Tibial artery (tissue), 4 donors: ENCODE data around the gene MS4A2.

Source experiments
- DNase-seq, 2 donors: peaks; one replicate each; pipeline ENCODE4 v3.0.0-alpha.2; 2019
- H3K27ac ChIP-seq, 2 donors: fragments of 200-600 bp; sonication (generic) in 1 of 2; 1 replicate in 1 of 2; 2 replicates in 1 of 2; pipeline ENCODE4 v1.5.1; 2018 to 2019; ENCODE audit warnings: mild to moderate bottlenecking in 1 of 2
- H3K27me3 ChIP-seq, 2 donors: fragments of 200-600 bp; sonication (generic) in 1 of 2; one replicate each; pipeline versions ENCODE4 v1.5.1 to v1.6.0; 2016 to 2019
- H3K36me3 ChIP-seq, 3 donors: fragments of 200-600 bp; sonication (generic) in 2 of 3; one replicate each; pipeline ENCODE4 v1.5.1; 2016 to 2019; ENCODE audit warnings: mild to moderate bottlenecking in 2 of 3
- H3K4me1 ChIP-seq, 4 donors: fragments of 200-600 bp; sonication (generic) in 2 of 4; 1 replicate in 3 of 4; 2 replicates in 1 of 4; pipeline ENCODE4 v1.5.1; 2016 to 2019
- H3K4me3 ChIP-seq, 2 donors: fragments of 200-600 bp; sonication (generic) in 1 of 2; 1 replicate in 1 of 2; 2 replicates in 1 of 2; pipeline ENCODE4 v1.5.1; 2018 to 2019; ENCODE audit warnings: mild to moderate bottlenecking in 2 of 2
- H3K9me3 ChIP-seq, 3 donors: fragments of 200-600 bp; sonication (generic) in 1 of 3; one replicate each; pipeline ENCODE4 v1.5.1; 2016 to 2019
- intact Hi-C: fragments of 100-400 bp; cut with DNase I; formaldehyde crosslinking; loops from one replicate; pipeline ENCODE4 v1.15.0; 2023; ENCODE audit warnings: low total_unique reads
- TF ChIP-seq, protein P1 (sequence below), 2 experiments: fragments of 200-600 bp in 1 of 2; fragments of 450-650 bp in 1 of 2; IDR thresholded peaks; one replicate each; pipeline ENCODE4 v1.5.1; 2017 to 2019; ENCODE audit warnings: antibody characterized with exemption in 2 of 2, mild to moderate bottlenecking in 1 of 2, moderate library complexity in 1 of 2

Gene MS4A2

GRCh38 chr11:60111793-60112192, 23.3 kb downstream of the MS4A2 start:
- TF ChIP-seq, protein P1, sequence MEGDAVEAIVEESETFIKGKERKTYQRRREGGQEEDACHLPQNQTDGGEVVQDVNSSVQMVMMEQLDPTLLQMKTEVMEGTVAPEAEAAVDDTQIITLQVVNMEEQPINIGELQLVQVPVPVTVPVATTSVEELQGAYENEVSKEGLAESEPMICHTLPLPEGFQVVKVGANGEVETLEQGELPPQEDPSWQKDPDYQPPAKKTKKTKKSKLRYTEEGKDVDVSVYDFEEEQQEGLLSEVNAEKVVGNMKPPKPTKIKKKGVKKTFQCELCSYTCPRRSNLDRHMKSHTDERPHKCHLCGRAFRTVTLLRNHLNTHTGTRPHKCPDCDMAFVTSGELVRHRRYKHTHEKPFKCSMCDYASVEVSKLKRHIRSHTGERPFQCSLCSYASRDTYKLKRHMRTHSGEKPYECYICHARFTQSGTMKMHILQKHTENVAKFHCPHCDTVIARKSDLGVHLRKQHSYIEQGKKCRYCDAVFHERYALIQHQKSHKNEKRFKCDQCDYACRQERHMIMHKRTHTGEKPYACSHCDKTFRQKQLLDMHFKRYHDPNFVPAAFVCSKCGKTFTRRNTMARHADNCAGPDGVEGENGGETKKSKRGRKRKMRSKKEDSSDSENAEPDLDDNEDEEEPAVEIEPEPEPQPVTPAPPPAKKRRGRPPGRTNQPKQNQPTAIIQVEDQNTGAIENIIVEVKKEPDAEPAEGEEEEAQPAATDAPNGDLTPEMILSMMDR (IDR thresholded peaks at IDR 0.05) = no peak
- H3K4me3 ChIP-seq = no peak overlapping the region
- no peaks in the 10 kb centered on the region for H3K36me3 ChIP-seq
- no peak overlapping the region for H3K27ac ChIP-seq
- intact Hi-C loops = no loop called here
- no peaks in the 10 kb centered on the region for H3K9me3 ChIP-seq
- H3K4me1 ChIP-seq = no peaks in the 10 kb centered on the region
- DNase-seq = no peak
- no peaks in the 10 kb centered on the region for H3K27me3 ChIP-seq

- no peak overlapping the region for H3K27ac ChIP-seq
- no peaks in the 10 kb centered on the region for H3K36me3 ChIP-seq
- no peaks in the 10 kb centered on the region for H3K27me3 ChIP-seq
- DNase-seq = no peak
- no peak overlapping the region for H3K4me3 ChIP-seq
- no peaks in the 10 kb centered on the region for H3K4me1 ChIP-seq
- intact Hi-C loops = no loop called here
- TF ChIP-seq, protein P1 (IDR thresholded peaks at IDR 0.05) = no peak
- H3K9me3 ChIP-seq = no peaks in the 10 kb centered on the region
These were observed 28.7 kb downstream of the MS4A2 start for GRCh38 chr11:60116996-60117790.

DNA sequence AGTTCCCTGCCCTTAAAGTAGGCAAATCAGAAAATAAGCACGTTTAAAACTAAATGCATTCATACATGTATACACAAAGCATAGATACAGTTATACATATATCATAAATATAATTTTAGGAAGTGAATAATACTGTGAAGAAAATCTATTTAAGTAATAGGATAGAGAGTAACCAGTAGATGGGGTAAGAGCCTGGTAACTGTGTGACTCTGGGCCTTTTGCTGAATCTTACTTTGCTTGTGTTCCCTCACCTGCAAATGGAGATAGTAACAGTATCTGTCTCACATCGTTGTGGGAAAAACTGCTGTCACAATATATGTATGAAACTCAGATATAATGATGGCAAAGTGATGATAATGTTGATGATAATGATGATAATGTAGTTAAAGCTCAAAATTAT, 29.9 kb downstream of the MS4A2 start:
- no peak overlapping the region for H3K4me3 ChIP-seq
- no peaks in the 10 kb centered on the region for H3K27me3 ChIP-seq
- no peak for DNase-seq
- no peak overlapping the region for H3K27ac ChIP-seq
- H3K9me3 ChIP-seq = no peaks in the 10 kb centered on the region
- no peaks in the 10 kb centered on the region for H3K4me1 ChIP-seq
- H3K36me3 ChIP-seq = no peaks in the 10 kb centered on the region
- TF ChIP-seq, protein P1 (IDR thresholded peaks at IDR 0.05) = no peak
- intact Hi-C loops = no loop called here

DNA sequence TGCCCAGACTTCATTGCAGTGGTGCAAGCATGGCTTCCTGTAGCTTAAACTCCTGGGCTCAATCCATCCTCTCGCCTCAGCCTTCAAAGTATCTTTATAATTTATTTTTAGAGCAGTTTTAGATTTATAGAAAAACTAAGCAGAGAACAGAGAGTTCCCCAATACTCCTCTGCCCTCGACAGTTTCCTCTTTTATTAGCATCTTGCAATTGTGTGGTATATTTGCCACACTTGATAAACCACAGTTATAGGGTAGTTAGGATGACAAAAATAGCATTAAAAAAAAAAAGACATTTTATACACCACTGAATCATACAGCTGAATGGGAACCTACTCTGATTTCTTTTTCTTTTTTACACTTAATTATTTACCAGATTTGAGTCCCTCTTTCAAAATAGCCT, 31.2 kb downstream of the MS4A2 start:
- Histone ChIP-seq H3K9me3 (no peaks in the 10 kb centered on the region), H3K27ac (no peak overlapping the region), H3K4me3 (no peak overlapping the region), H3K27me3 (no peaks in the 10 kb centered on the region), H3K4me1 (no peaks in the 10 kb centered on the region), H3K36me3 (no peaks in the 10 kb centered on the region)
- intact Hi-C loops = no loop called here
- TF ChIP-seq, protein P1 (IDR thresholded peaks at IDR 0.05) = no peak
- no peak for DNase-seq

DNA sequence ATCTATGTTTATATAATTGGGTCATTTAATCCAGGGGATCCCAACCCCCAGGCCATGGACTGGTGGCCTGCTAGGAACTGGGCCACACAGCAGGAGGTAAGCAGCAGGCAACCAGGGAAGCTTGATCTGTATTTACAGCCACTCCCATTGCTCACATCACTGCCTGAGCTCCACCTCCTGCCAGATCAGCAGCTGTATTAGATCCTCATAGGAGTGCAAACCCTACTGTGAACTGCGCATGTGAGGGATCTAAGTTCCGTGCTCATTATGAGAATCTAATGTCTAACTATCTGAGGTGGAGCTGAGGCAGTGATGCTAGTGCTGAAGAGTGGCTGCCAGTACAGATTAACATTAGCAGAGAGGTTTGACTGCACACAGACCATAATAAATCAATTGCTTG, 32.8 kb downstream of the MS4A2 start:
- H3K4me1 ChIP-seq = no peaks in the 10 kb centered on the region
- no peaks in the 10 kb centered on the region for H3K27me3 ChIP-seq
- H3K4me3 ChIP-seq = no peak overlapping the region
- no peaks in the 10 kb centered on the region for H3K9me3 ChIP-seq
- TF ChIP-seq, protein P1 (IDR thresholded peaks at IDR 0.05) = no peak
- intact Hi-C loops = no loop called here
- no peak overlapping the region for H3K27ac ChIP-seq
- no peak for DNase-seq
- no peaks in the 10 kb centered on the region for H3K36me3 ChIP-seq
